Suprapubic skin (tissue), 4 donors: ENCODE measurements around the gene LRIT1. TPM values are rescaled to one million over a fixed set of nuclear protein-coding genes. Genes with fewer than 3 reads are reported as not detected.

Source experiments
- total RNA-seq, 4 donors: library from RNA; depleted of rRNA; stranded (reverse); fragments of >200 nt; gene quantifications; one replicate each; pipeline ENCODE4 v1.1.0, GENCODE V29; 2016

The LRIT1 gene
- total RNA-seq, 4 donors from 2014 or later: not detected

Other genes with a start within 250 kb of the LRIT1 start
- 100 to 1,000 TPM in 3 of 4 donors, 10 to 100 TPM in 1; 91.2 to 132 (median 125) TPM for gene GHITM, start 102.0 kb downstream of the LRIT1 start, total RNA-seq
- gene GPR15LG, start 67.7 kb downstream of the LRIT1 start, total RNA-seq: 10 to 100 TPM in 2 of 4 donors, 1 to 10 TPM in 2; 2.0 to 19.3 (median 8.6) TPM
- gene CDHR1, start 47.0 kb downstream of the LRIT1 start, total RNA-seq: 100 to 1,000 TPM; 106 to 398 (median 143) TPM
- gene LRIT2, start 16.0 kb downstream of the LRIT1 start, total RNA-seq: not detected
- not detected for gene RGR, start 3.5 kb upstream of the LRIT1 start, total RNA-seq
- 10 to 100 TPM; 39.8 to 52.7 (median 47.9) TPM for gene CCSER2, start 87.0 kb upstream of the LRIT1 start, total RNA-seq